Peyer's patch (tissue), 4 donors: ENCODE data around the gene ETV6.

ENCODE experiments used
- POLR2A ChIP-seq, 2 donors: fragments of 450-650 bp; IDR thresholded peaks; one replicate each; pipeline ENCODE4 v1.5.1; 2017; ENCODE audit warnings: antibody characterized with exemption in 2 of 2, mild to moderate bottlenecking in 2 of 2, moderate library complexity in 2 of 2
- TF ChIP-seq, protein P1 (sequence below), 6 experiments: fragments of 450-650 bp in 4 of 6; fragments of 200-600 bp in 2 of 6; sonication (generic) in 1 of 6; IDR thresholded peaks; one replicate each; pipeline ENCODE4 v1.5.1; 2017 to 2019; ENCODE audit warnings: antibody characterized with exemption in 6 of 6, mild to moderate bottlenecking in 3 of 6, moderate library complexity in 1 of 6

DNA sequence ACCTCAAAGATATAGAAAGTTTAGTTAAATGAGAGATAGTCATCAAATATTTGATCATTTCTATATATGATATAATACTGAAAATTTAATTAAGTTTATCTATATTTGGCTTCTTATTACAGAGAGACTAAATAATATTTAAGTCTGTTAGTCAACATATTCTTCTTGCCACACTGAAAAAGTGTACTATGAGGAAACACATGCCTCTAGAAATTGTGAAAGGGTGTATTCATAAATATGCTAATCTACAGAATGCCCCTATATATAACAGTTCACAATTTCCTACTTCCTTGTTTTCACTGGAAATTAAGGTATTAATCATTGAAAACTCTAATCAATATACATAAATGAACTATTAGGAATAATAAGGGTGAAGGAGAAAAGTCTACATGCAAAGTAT lies 31.4 kb upstream of the ETV6 start:
- TF ChIP-seq, protein P1, sequence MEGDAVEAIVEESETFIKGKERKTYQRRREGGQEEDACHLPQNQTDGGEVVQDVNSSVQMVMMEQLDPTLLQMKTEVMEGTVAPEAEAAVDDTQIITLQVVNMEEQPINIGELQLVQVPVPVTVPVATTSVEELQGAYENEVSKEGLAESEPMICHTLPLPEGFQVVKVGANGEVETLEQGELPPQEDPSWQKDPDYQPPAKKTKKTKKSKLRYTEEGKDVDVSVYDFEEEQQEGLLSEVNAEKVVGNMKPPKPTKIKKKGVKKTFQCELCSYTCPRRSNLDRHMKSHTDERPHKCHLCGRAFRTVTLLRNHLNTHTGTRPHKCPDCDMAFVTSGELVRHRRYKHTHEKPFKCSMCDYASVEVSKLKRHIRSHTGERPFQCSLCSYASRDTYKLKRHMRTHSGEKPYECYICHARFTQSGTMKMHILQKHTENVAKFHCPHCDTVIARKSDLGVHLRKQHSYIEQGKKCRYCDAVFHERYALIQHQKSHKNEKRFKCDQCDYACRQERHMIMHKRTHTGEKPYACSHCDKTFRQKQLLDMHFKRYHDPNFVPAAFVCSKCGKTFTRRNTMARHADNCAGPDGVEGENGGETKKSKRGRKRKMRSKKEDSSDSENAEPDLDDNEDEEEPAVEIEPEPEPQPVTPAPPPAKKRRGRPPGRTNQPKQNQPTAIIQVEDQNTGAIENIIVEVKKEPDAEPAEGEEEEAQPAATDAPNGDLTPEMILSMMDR (IDR thresholded peaks at IDR 0.05) = no peak
- no peak for TF ChIP-seq POLR2A (IDR thresholded peaks at IDR 0.05)
